Mucosa of gallbladder (tissue), 1 donor: Measurements from ENCODE around the gene CUX1. TPM values are rescaled to one million over a fixed set of nuclear protein-coding genes. Genes with fewer than 3 reads are reported as not detected.
"Not testable (repeated sequence)": the region's sequence is repeated elsewhere in the genome, so short reads cannot be mapped to it uniquely, and the experiment has no call there.

Experiments used
- DNase-seq: peaks from one replicate; pipeline ENCODE4 v3.0.0-alpha.2; 2020; ENCODE audit warnings: low spot score
- total RNA-seq: library from RNA; stranded (reverse); gene quantifications from one replicate; pipeline ENCODE4 v1.2.1, GENCODE V29; 2021
- donor health status: DM: no; HTN: no; CAD: no.

CUX1 gene
- total RNA-seq, 1 donor from 2014 or later = 129 TPM

- DNase-seq = no peak
Observed at GRCh38 chr7:102004848-102005247, 187.4 kb downstream of the CUX1 start.

GRCh38 chr7:102005933-102006480, 188.6 kb downstream of the CUX1 start:
- no peak for DNase-seq

- no peak for DNase-seq
Observed at GRCh38 chr7:102006695-102007094, 189.3 kb downstream of the CUX1 start.

- no peak for DNase-seq
Observed at GRCh38 chr7:102008535-102009262, 191.3 kb downstream of the CUX1 start.

- DNase-seq = no peak
Observed at GRCh38 chr7:102009628-102010027, 192.2 kb downstream of the CUX1 start.

GRCh38 chr7:102012112-102012830, 194.8 kb downstream of the CUX1 start:
- DNase-seq = not testable (repeated sequence)

- no peak for DNase-seq
Observed at GRCh38 chr7:102012941-102013461, 195.6 kb downstream of the CUX1 start.

GRCh38 chr7:102018876-102019275, 201.4 kb downstream of the CUX1 start:
- DNase-seq = no peak

GRCh38 chr7:102019461-102019860, 202.0 kb downstream of the CUX1 start:
- DNase-seq = no peak

- no peak for DNase-seq
Observed at GRCh38 chr7:102021841-102022618, 204.6 kb downstream of the CUX1 start.

- DNase-seq = no peak
Observed at GRCh38 chr7:102024005-102024768, 206.8 kb downstream of the CUX1 start.

- DNase-seq = peak; percentile 36
Observed at GRCh38 chr7:102024769-102025391, 207.5 kb downstream of the CUX1 start.

GRCh38 chr7:102025777-102026176, 208.4 kb downstream of the CUX1 start:
- not testable (repeated sequence) for DNase-seq

GRCh38 chr7:102028206-102028826, 210.9 kb downstream of the CUX1 start:
- no peak for DNase-seq

GRCh38 chr7:102029616-102030015, 212.2 kb downstream of the CUX1 start:
- no peak for DNase-seq

GRCh38 chr7:102030696-102031095, 213.3 kb downstream of the CUX1 start:
- no peak for DNase-seq

GRCh38 chr7:102036958-102037357, 219.5 kb downstream of the CUX1 start:
- no peak for DNase-seq

GRCh38 chr7:102039706-102040105, 222.3 kb downstream of the CUX1 start:
- no peak for DNase-seq

GRCh38 chr7:102040569-102040968, 223.1 kb downstream of the CUX1 start:
- DNase-seq = no peak

GRCh38 chr7:102042016-102042656, 224.7 kb downstream of the CUX1 start:
- no peak for DNase-seq
